KMS-11 (cell line): ENCODE measurements around the gene SASH3.

Experiments
- H2AFZ ChIP-seq: fragments of 200-600 bp; sonication (generic); 2 replicates; pipeline ENCODE4 v1.6.1; 2016; ENCODE audit warnings: antibody characterized with exemption, mixed run types, low read depth
- H3K27ac ChIP-seq: fragments of 200-600 bp; sonication (generic); 2 replicates; pipeline ENCODE4 v1.6.1; 2016; ENCODE audit warnings: mild to moderate bottlenecking, mixed run types
- H3K27me3 ChIP-seq: fragments of 200-600 bp; sonication (generic); 2 replicates; pipeline ENCODE4 v1.6.1; 2017; ENCODE audit warnings: mild to moderate bottlenecking, low read depth, mixed run types, moderate library complexity; ENCODE audit not compliant: insufficient read depth
- H3K36me3 ChIP-seq: fragments of 200-600 bp; sonication (generic); 2 replicates; pipeline ENCODE4 v1.6.1; 2017; ENCODE audit warnings: mild to moderate bottlenecking, mixed run types; ENCODE audit not compliant: insufficient read depth
- H3K4me1 ChIP-seq: fragments of 200-600 bp; sonication (generic); 2 replicates; pipeline ENCODE4 v1.6.1; 2016; ENCODE audit warnings: mild to moderate bottlenecking, low read depth, mixed run types; ENCODE audit not compliant: poor library complexity, severe bottlenecking
- H3K4me2 ChIP-seq: fragments of 200-600 bp; sonication (generic); 2 replicates; pipeline ENCODE4 v1.7.0; 2016; ENCODE audit warnings: mild to moderate bottlenecking, mixed run types
- H3K4me3 ChIP-seq: fragments of 200-600 bp; sonication (generic); IDR thresholded peaks from 2 replicates; pipeline ENCODE4 v1.6.1; 2017; ENCODE audit warnings: low read depth, low read length, mixed read lengths; ENCODE audit not compliant: insufficient read depth
- H3K79me2 ChIP-seq: fragments of 200-600 bp; sonication (generic); 2 replicates; pipeline ENCODE4 v1.6.1; 2016; ENCODE audit warnings: low read depth, mixed run types; ENCODE audit not compliant: insufficient read depth
- H3K9ac ChIP-seq: fragments of 200-600 bp; sonication (generic); 2 replicates; pipeline ENCODE4 v1.6.1; 2016; ENCODE audit warnings: mild to moderate bottlenecking, mixed run types
- H4K20me1 ChIP-seq: fragments of 200-600 bp; sonication (generic); 2 replicates; pipeline ENCODE4 v1.6.1; 2016; ENCODE audit warnings: mild to moderate bottlenecking, mixed run types; ENCODE audit not compliant: insufficient read depth
- CTCF ChIP-seq: fragments of 200-600 bp; sonication (generic); conservative IDR thresholded peaks from 2 replicates; pipeline ENCODE4 v1.6.1; 2017; ENCODE audit warnings: low read depth, mild to moderate bottlenecking, antibody characterized with exemption, low read length, moderate library complexity, mixed read lengths

The SASH3 gene

GRCh38 chrX:129772796-129773431, 6.8 kb upstream of the SASH3 start:
- Histone ChIP-seq H2AFZ (no peak overlapping the region), H3K4me1 (peaks cover 34% of the 10 kb centered on the region)

GRCh38 chrX:129773649-129774458, 5.9 kb upstream of the SASH3 start:
- Histone ChIP-seq H3K27ac (no peak overlapping the region), H3K4me1 (peaks cover 25% of the 10 kb centered on the region), H2AFZ (no peak overlapping the region), H3K79me2 (no peaks in the 10 kb centered on the region), H3K4me3 (no peak overlapping the region), H3K9ac (no peak overlapping the region), H3K27me3 (no peaks in the 10 kb centered on the region), H3K4me2 (no peak overlapping the region), H3K36me3 (no peaks in the 10 kb centered on the region), H4K20me1 (no peaks in the 10 kb centered on the region)
- no peak for TF ChIP-seq CTCF

More at GRCh38 chrX:129772796-129773431, 6.8 kb upstream of the SASH3 start:
- TF ChIP-seq CTCF, result no peak
- no peaks in the 10 kb centered on the region for H3K79me2 ChIP-seq
- no peak overlapping the region for H3K4me2 ChIP-seq
- no peak overlapping the region for H3K27ac ChIP-seq
- no peaks in the 10 kb centered on the region for H3K27me3 ChIP-seq
- no peaks in the 10 kb centered on the region for H3K36me3 ChIP-seq
- H3K9ac ChIP-seq, result no peak overlapping the region
- H4K20me1 ChIP-seq, result no peaks in the 10 kb centered on the region
- H3K4me3 ChIP-seq, result no peak overlapping the region

GRCh38 chrX:129777218-129778030, 2.3 kb upstream of the SASH3 start:
- Histone ChIP-seq H2AFZ (peak overlapping the region; percentile 22; the same call in 1 of the 2 replicates), H3K9ac (peak overlapping the region; percentile 32; the same call in 1 of the 2 replicates), H3K36me3 (no peaks in the 10 kb centered on the region), H4K20me1 (no peaks in the 10 kb centered on the region), H3K27ac (no peak overlapping the region), H3K4me1 (peaks cover 16% of the 10 kb centered on the region), H3K4me2 (no peak overlapping the region), H3K79me2 (no peaks in the 10 kb centered on the region), H3K4me3 (no peak overlapping the region), H3K27me3 (no peaks in the 10 kb centered on the region)
- no peak for TF ChIP-seq CTCF

GRCh38 chrX:129779086-129779672, 570 bp upstream of the SASH3 start:
- TF ChIP-seq CTCF, result no peak
- H3K27ac ChIP-seq, result no peak overlapping the region
- H3K4me3 ChIP-seq, result no peak overlapping the region
- H3K9ac ChIP-seq, result no peak overlapping the region
- H3K4me1 ChIP-seq, result peaks cover 10% of the 10 kb centered on the region
- no peak overlapping the region for H3K4me2 ChIP-seq
- no peak overlapping the region for H2AFZ ChIP-seq
- no peaks in the 10 kb centered on the region for H3K27me3 ChIP-seq
- H3K79me2 ChIP-seq, result no peaks in the 10 kb centered on the region
- no peaks in the 10 kb centered on the region for H3K36me3 ChIP-seq
- no peaks in the 10 kb centered on the region for H4K20me1 ChIP-seq
